ENCODE results near the gene SNX32. TPM values are rescaled to one million over a fixed set of nuclear protein-coding genes. Genes with fewer than 3 reads are reported as not detected.

Gene SNX32
- polyA plus RNA-seq, 1 donor (not counting 4 experiments of a cell fraction or from before 2014, with no cell fraction given): 0.12 TPM

GRCh38 chr11:65789230-65790103 is 44.3 kb upstream of the SNX32 start:
- H3K9ac ChIP-seq (ENCODE audit: control insufficient read depth, extremely low read depth, insufficient read depth, low read length): no peak overlapping the region
- dilution Hi-C loops (cut with MboI; ENCODE audit: extremely low pct_ligation_motif_present, low sequenced_read_pairs): no loop called here
- no peaks in the 10 kb centered on the region for H4K20me1 ChIP-seq (ENCODE audit: control insufficient read depth, extremely low read depth, insufficient read depth, low read length)
- FAIRE-seq (no peak), DNase-seq (ENCODE audit: low read depth, low spot score) (no peak)
- H3K79me2 ChIP-seq (ENCODE audit: control insufficient read depth, insufficient read depth, low read length): no peaks in the 10 kb centered on the region
- H3K27me3 ChIP-seq (ENCODE audit: control insufficient read depth, extremely low read depth, insufficient read depth, low read length): peaks cover 18% of the 10 kb centered on the region
- H3K4me3 ChIP-seq (ENCODE audit: control insufficient read depth in 2 of 3, extremely low read depth in 1 of 3, insufficient read depth in 2 of 3, low read depth in 1 of 3, low read length in 3 of 3): no peak overlapping the region
- peaks cover 0 to 2% of the 10 kb centered on the region in 2 experiments for H3K36me3 ChIP-seq (ENCODE audit: control insufficient read depth in 2 of 2, extremely low read depth in 1 of 2, insufficient read depth in 2 of 2, low read length in 2 of 2)
- no peak overlapping the region for H3K27ac ChIP-seq (ENCODE audit: control insufficient read depth, insufficient read depth, low read length)
- TF ChIP-seq CTCF (optimal IDR thresholded peaks at IDR 0.05 in 1 of 3, IDR thresholded peaks at IDR 0.05 in 1 of 3, conservative IDR thresholded peaks at IDR 0.05 in 1 of 3; ENCODE audit: extremely low read depth in 1 of 3, insufficient read depth in 2 of 3, low read length in 3 of 3) (no peak), EZH2 (IDR thresholded peaks at IDR 0.05; ENCODE audit: low read length) (no peak)
- no peak overlapping the region for H3K4me2 ChIP-seq (ENCODE audit: control insufficient read depth, extremely low read depth, insufficient read depth, low read depth, low read length)
- no peak overlapping the region for H2AFZ ChIP-seq (ENCODE audit: control insufficient read depth, low read length)
- no peaks in the 10 kb centered on the region for H3K9me3 ChIP-seq (ENCODE audit: control insufficient read depth, low read depth, low read length)
- no peaks in the 10 kb centered on the region for H3K9me1 ChIP-seq (ENCODE audit: control insufficient read depth, extremely low read depth, insufficient read depth, low read length)
- peaks cover 36% of the 10 kb centered on the region for H3K4me1 ChIP-seq (ENCODE audit: control insufficient read depth, extremely low read depth, insufficient read depth, low read length)

- Histone ChIP-seq H2AFZ (ENCODE audit: control insufficient read depth, low read length) (no peak overlapping the region), H3K4me2 (ENCODE audit: control insufficient read depth, extremely low read depth, insufficient read depth, low read depth, low read length) (no peak overlapping the region), H3K27me3 (ENCODE audit: control insufficient read depth, extremely low read depth, insufficient read depth, low read length) (peaks cover 18% of the 10 kb centered on the region), H3K27ac (ENCODE audit: control insufficient read depth, insufficient read depth, low read length) (no peak overlapping the region), H3K79me2 (ENCODE audit: control insufficient read depth, insufficient read depth, low read length) (no peaks in the 10 kb centered on the region), H3K9me1 (ENCODE audit: control insufficient read depth, extremely low read depth, insufficient read depth, low read length) (no peaks in the 10 kb centered on the region), H3K4me1 (ENCODE audit: control insufficient read depth, extremely low read depth, insufficient read depth, low read length) (peaks cover 36% of the 10 kb centered on the region), H3K9me3 (ENCODE audit: control insufficient read depth, low read depth, low read length) (no peaks in the 10 kb centered on the region), H4K20me1 (ENCODE audit: control insufficient read depth, extremely low read depth, insufficient read depth, low read length) (no peaks in the 10 kb centered on the region), H3K9ac (ENCODE audit: control insufficient read depth, extremely low read depth, insufficient read depth, low read length) (no peak overlapping the region), H3K36me3 (ENCODE audit: control insufficient read depth in 2 of 2, extremely low read depth in 1 of 2, insufficient read depth in 2 of 2, low read length in 2 of 2) (peaks cover 0 to 3% of the 10 kb centered on the region in 2 experiments), H3K4me3 (ENCODE audit: control insufficient read depth in 2 of 3, extremely low read depth in 1 of 3, insufficient read depth in 2 of 3, low read depth in 1 of 3, low read length in 3 of 3) (no peak overlapping the region)
- FAIRE-seq: no peak
- TF ChIP-seq CTCF (optimal IDR thresholded peaks at IDR 0.05 in 1 of 3, IDR thresholded peaks at IDR 0.05 in 1 of 3, conservative IDR thresholded peaks at IDR 0.05 in 1 of 3; ENCODE audit: extremely low read depth in 1 of 3, insufficient read depth in 2 of 3, low read length in 3 of 3): no peak
- no peak for TF ChIP-seq EZH2 (IDR thresholded peaks at IDR 0.05; ENCODE audit: low read length)
- no peak for DNase-seq (ENCODE audit: low read depth, low spot score)
- dilution Hi-C loops (cut with MboI; ENCODE audit: extremely low pct_ligation_motif_present, low sequenced_read_pairs): no loop called here
Observed at GRCh38 chr11:65790104-65790901, 43.5 kb upstream of the SNX32 start.

All from keratinocyte (primary cell).